ENCODE data around the gene GNS. TPM values are rescaled to one million over a fixed set of nuclear protein-coding genes. Genes with fewer than 3 reads are reported as not detected.
A peak's percentile ranks its signal among the peaks of the same experiment; 100 is the strongest.

GNS gene
- total and polyA plus RNA-seq, 2 of the 13 experiments (the other 11 are each of a cell fraction or from before 2014, with no cell fraction given): 49.8 to 51.0 TPM

DNA sequence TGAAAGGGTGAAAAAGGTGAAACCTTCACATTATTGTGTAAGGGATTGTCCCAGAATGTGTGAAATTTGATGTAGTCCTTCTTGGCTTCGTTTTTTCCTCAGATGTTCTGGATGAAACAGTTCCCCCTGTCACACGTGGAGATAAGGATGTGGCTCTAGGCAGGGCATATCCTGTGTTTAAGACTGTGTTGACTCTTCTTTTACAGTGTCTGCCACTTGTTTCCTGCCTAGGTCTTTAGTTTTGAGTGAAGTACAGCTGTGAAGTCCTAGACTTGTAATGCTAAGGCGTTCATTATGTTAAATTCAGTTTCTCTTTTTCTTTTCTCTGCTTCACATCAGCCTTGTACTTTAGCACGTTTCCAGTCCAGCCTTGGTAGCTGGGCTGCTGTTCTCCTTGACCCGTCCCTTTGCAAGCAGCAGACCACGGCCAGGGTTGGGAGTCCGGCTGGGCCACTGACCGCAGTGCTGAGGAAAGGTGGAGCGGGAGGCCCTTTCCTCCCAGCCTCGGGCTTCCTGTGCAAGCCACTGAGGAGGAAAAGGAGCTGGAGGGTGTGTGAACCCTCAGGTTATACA lies 89.8 kb downstream of the GNS start (continued):
- TF ChIP-seq, protein P1, sequence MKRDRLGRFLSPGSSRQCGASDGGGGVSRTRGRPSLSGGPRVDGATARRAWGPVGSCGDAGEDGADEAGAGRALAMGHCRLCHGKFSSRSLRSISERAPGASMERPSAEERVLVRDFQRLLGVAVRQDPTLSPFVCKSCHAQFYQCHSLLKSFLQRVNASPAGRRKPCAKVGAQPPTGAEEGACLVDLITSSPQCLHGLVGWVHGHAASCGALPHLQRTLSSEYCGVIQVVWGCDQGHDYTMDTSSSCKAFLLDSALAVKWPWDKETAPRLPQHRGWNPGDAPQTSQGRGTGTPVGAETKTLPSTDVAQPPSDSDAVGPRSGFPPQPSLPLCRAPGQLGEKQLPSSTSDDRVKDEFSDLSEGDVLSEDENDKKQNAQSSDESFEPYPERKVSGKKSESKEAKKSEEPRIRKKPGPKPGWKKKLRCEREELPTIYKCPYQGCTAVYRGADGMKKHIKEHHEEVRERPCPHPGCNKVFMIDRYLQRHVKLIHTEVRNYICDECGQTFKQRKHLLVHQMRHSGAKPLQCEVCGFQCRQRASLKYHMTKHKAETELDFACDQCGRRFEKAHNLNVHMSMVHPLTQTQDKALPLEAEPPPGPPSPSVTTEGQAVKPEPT (CRISPR knock-in tag; IDR thresholded peaks at IDR 0.05; ENCODE audit: low read depth): 0 out of 2 replicates have a peak, but pooled peaks have one; percentile 29
- TF ChIP-seq ZNF343 (CRISPR knock-in tag; IDR thresholded peaks at IDR 0.05) (no peak), EP300 (IDR thresholded peaks at IDR 0.05; ENCODE audit: low read depth in 2 of 2, low read length in 2 of 2) (no peak), EP300 (CRISPR knock-in tag; IDR thresholded peaks at IDR 0.05; ENCODE audit: borderline replicate concordance) (peak; percentile 51; the same call in 1 of the 2 replicates), AGO2 (optimal IDR thresholded peaks at IDR 0.05; ENCODE audit: low read depth, low read length) (no peak), MEF2D (CRISPR knock-in tag; IDR thresholded peaks at IDR 0.05) (peak; percentile 53; the same call in 1 of the 2 replicates), REPIN1 (CRISPR knock-in tag; IDR thresholded peaks at IDR 0.05; ENCODE audit: borderline replicate concordance, low read depth) (peak; percentile 69; the same call in 1 of the 2 replicates), NR2C2 (CRISPR knock-in tag; IDR thresholded peaks at IDR 0.05; ENCODE audit: borderline replicate concordance) (peak; percentile 35; the same call in 1 of the 2 replicates), SOX6 (IDR thresholded peaks at IDR 0.05) (no peak), SOX6 (CRISPR knock-in tag; IDR thresholded peaks at IDR 0.05) (peak; percentile 49; the same call in 1 of the 2 replicates), ZNF75D (CRISPR knock-in tag; IDR thresholded peaks at IDR 0.05; ENCODE audit: borderline replicate concordance) (no peak), ZNF772 (CRISPR knock-in tag; IDR thresholded peaks at IDR 0.05) (no peak), NBN (conservative IDR thresholded peaks at IDR 0.05) (no peak), CEBPG (CRISPR knock-in tag; IDR thresholded peaks at IDR 0.05) (0 out of 2 replicates have a peak, but pooled peaks have one; percentile 9), HMG20A (CRISPR knock-in tag; IDR thresholded peaks at IDR 0.05; ENCODE audit: borderline replicate concordance) (no peak; the same call in 1 of the 2 replicates), MTA1 (CRISPR knock-in tag; IDR thresholded peaks at IDR 0.05; ENCODE audit: borderline replicate concordance) (peak; percentile 88; the same call in 1 of the 2 replicates), ZNF644 (CRISPR knock-in tag; IDR thresholded peaks at IDR 0.05; ENCODE audit: low read depth) (no peak), ZBTB7B (CRISPR knock-in tag; IDR thresholded peaks at IDR 0.05) (peak; percentile 30; the same call in 1 of the 2 replicates)
- TF ChIP-seq, protein P2, sequence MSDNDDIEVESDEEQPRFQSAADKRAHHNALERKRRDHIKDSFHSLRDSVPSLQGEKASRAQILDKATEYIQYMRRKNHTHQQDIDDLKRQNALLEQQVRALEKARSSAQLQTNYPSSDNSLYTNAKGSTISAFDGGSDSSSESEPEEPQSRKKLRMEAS (IDR thresholded peaks at IDR 0.05): peak; percentile 83
- TF ChIP-seq, protein P3, sequence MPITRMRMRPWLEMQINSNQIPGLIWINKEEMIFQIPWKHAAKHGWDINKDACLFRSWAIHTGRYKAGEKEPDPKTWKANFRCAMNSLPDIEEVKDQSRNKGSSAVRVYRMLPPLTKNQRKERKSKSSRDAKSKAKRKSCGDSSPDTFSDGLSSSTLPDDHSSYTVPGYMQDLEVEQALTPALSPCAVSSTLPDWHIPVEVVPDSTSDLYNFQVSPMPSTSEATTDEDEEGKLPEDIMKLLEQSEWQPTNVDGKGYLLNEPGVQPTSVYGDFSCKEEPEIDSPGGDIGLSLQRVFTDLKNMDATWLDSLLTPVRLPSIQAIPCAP (CRISPR knock-in tag; IDR thresholded peaks at IDR 0.05; ENCODE audit: low read depth): no peak
- TF ChIP-seq, protein P4, sequence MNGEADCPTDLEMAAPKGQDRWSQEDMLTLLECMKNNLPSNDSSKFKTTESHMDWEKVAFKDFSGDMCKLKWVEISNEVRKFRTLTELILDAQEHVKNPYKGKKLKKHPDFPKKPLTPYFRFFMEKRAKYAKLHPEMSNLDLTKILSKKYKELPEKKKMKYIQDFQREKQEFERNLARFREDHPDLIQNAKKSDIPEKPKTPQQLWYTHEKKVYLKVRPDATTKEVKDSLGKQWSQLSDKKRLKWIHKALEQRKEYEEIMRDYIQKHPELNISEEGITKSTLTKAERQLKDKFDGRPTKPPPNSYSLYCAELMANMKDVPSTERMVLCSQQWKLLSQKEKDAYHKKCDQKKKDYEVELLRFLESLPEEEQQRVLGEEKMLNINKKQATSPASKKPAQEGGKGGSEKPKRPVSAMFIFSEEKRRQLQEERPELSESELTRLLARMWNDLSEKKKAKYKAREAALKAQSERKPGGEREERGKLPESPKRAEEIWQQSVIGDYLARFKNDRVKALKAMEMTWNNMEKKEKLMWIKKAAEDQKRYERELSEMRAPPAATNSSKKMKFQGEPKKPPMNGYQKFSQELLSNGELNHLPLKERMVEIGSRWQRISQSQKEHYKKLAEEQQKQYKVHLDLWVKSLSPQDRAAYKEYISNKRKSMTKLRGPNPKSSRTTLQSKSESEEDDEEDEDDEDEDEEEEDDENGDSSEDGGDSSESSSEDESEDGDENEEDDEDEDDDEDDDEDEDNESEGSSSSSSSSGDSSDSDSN (CRISPR knock-in tag; IDR thresholded peaks at IDR 0.05): peak; percentile 83
- TF ChIP-seq, protein P5, sequence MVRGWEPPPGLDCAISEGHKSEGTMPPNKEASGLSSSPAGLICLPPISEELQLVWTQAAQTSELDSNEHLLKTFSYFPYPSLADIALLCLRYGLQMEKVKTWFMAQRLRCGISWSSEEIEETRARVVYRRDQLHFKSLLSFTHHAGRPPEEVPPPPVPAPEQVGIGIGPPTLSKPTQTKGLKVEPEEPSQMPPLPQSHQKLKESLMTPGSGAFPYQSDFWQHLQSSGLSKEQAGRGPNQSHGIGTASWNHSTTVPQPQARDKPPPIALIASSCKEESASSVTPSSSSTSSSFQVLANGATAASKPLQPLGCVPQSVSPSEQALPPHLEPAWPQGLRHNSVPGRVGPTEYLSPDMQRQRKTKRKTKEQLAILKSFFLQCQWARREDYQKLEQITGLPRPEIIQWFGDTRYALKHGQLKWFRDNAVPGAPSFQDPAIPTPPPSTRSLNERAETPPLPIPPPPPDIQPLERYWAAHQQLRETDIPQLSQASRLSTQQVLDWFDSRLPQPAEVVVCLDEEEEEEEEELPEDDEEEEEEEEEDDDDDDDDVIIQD (CRISPR knock-in tag; IDR thresholded peaks at IDR 0.05; ENCODE audit: low read depth): 0 out of 2 replicates have a peak, but pooled peaks have one; percentile 15
- TF ChIP-seq, protein P6, sequence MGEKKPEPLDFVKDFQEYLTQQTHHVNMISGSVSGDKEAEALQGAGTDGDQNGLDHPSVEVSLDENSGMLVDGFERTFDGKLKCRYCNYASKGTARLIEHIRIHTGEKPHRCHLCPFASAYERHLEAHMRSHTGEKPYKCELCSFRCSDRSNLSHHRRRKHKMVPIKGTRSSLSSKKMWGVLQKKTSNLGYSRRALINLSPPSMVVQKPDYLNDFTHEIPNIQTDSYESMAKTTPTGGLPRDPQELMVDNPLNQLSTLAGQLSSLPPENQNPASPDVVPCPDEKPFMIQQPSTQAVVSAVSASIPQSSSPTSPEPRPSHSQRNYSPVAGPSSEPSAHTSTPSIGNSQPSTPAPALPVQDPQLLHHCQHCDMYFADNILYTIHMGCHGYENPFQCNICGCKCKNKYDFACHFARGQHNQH (CRISPR knock-in tag; IDR thresholded peaks at IDR 0.05): 0 out of 2 replicates have a peak, but pooled peaks have one; percentile 18

Data from HepG2 (cell line).